Measurements from ENCODE around the gene SLC25A23.
"Not testable (repeated sequence)": the region's sequence is repeated elsewhere in the genome, so short reads cannot be mapped to it uniquely, and the experiment has no call there.

Gene SLC25A23

GRCh38 chr19:6457958-6458694, 1.5 kb downstream of the SLC25A23 start:
- no peak for DNase-seq (ENCODE audit: low spot score)

GRCh38 chr19:6455924-6456323, 3.7 kb downstream of the SLC25A23 start:
- DNase-seq (ENCODE audit: low spot score): no peak

DNA sequence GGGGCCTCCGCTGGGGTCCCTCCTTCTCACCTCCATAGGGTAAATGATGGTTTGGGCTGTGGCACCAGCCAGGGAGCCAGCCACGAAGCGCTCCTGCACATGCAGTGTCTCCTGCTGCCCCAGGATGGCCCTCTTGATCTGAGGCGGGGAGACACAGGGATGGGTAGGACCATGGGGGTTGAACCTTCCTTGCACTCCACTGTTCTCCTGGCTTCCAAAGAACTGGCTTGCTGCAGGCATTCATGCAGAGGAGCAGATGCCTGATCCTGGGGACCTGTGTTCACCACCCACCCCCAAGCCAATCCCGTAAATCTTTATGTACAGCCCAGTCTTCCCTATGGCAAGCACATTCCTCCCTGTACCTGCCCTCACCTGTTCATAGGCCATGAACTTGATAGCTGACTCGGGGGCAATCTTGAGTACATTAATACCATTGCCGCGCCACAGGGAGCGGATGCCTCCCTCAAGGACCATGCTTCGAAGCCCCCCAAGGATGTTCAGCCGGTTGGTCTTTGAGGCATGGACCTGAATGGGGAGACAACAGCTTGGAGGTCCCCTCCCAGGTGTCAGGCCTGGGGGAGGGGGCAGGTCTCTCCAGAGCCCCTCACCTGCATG, 5.5 kb downstream of the SLC25A23 start:
- no peak for DNase-seq (ENCODE audit: low spot score)

DNA sequence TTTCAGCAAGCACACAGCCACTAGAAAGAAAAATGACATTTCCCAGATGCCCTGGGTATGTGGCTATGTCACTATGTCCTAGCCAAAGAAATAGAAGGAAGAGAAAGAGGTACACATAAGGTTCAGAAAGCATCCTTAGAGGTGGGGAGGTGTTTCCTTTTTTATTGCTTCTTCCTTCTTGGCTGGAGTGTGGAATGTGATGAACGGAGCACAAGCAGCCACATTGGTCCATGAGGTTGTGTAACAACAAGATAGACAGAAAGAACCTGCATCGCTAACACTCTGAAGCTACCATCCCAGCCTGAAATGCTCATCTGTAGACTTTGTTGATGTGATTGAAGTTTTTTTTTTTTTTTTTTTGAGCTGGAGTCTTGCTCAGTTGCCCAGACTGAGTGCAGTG, 6.7 kb downstream of the SLC25A23 start:
- no peak for DNase-seq (ENCODE audit: low spot score)

GRCh38 chr19:6452223-6452614, 7.4 kb downstream of the SLC25A23 start:
- DNase-seq (ENCODE audit: low spot score): no peak

DNA sequence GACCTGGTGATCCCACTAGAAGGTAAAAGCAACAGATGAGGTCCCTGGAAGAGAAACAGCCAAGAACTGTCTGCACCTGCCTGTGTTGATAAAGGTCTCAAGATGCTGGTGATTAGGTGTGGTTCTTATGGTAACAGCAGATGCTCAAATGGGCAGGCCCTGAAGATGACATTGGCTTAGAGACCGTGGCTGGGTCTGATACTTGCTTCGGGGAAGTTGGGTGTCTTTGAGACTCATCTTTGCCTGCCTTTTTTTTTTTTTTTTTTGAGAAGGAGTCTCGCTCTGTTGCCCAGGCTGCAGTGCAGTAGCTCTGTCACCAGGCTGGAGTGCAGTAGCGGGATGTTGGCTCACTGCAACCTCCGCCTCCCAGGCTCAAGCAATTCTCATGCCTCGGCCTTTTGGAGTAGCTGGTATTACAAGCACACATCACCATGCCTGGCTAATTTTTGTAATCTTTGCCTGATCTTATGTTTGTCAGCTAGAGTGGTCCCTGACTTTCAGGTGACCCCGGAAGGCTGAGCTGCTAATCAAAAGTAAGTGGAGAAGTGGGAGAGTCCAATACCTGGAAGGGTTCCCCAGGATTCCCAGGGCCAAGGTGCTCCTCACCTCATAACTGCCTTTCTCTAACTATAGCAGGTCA, 7.9 kb downstream of the SLC25A23 start:
- no peak for DNase-seq (ENCODE audit: low spot score)

DNA sequence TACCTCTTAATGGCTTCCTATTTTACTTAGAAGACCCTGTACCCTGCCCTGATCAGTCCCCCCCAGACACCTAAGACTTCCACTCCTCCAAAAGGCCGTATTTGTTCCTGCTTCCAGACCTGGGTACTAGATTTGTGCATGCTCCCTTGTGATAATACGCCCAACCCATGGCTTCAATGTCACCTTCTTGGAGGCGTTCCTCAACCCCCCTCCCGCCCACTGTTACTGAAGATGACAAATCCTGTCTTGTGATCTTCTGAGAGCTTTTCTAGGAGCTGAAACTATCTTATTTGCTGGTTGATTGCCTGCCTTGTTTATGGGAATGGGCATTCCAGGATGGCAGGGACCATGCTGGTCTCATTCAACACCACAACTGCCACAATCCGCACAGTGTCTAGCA, 9.4 kb downstream of the SLC25A23 start:
- no peak for DNase-seq (ENCODE audit: low spot score)

DNA sequence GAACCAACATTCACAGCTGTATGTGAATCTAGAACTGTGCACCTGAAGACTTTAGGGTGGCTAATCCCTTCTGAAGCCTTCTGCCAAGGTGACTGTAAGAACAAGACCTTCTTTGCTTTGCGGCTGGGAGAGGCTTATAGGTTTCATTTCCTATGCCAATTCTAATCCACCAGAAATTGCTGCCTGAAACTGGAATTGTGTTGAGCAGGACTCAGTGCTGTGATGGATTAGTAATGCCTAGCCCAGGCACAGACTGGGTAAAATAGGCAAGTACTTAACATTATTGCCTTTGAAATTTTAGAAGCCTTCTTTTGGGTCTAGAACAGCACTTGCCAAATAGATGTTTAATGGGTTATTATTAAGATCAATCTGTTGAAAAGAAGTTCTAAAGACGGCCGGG, 11.5 kb downstream of the SLC25A23 start:
- DNase-seq (ENCODE audit: low spot score): no peak

DNA sequence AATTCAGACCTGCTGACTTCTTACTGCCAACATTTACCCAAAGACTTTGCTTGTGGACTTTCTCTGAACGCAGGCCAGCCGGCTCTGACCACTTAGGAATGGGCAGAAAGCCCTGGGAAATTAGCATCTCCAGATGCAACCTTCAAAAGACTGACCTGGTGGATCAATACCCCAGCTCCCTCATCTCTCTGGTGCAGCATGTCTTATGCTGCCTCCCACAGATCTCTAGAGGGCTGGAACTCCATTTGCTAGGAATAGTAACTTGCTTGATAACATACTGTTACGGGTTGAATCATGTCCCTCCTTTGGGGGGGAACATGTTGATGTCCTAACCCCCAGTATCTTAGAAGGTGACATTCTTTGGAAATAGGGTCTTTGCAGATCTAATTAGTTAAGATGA, 13.1 kb downstream of the SLC25A23 start:
- no peak for DNase-seq (ENCODE audit: low spot score)

DNA sequence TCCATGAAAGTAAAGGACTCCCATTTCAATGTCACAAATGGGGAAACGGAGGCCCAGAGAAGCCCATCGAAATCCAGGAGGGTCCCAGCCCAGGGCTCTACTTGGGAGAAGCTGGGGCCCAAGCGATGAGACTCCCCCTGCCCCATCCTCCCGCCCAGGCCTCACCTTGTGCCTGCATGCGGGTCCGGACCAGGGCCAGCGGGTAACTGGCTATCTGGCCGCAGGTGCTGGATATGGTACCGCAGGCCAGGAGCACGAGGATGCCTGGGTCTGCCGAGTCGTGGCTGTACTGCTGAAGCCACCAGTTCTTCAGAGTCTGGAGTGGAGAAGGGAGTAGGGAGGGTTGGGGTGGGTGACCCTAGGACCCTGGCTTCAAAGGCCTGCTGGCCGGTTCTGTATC, 15.6 kb downstream of the SLC25A23 start:
- no peak for DNase-seq (ENCODE audit: low spot score)

GRCh38 chr19:6442087-6442688, 17.4 kb downstream of the SLC25A23 start:
- no peak for DNase-seq (ENCODE audit: low spot score)

DNA sequence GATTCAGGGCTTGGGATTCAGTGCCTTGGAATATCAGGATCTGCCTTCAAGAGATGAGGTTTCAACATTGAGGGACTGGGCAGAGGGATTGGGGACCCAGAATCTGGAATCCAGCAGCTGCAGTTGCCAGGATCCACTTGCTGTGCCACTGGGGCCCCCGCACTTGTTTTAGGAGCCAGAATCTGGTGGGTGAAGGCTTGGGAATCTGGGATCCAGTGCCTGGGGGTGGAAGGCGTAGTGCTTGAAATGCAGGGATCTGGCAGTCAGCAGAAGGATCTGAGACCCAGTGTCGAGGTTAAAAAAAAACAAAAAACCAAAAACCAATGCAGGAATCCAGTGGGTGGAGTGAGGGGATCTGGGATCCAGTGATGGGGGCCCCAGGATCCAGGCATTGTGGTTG, 18.7 kb downstream of the SLC25A23 start:
- DNase-seq (ENCODE audit: low spot score): no peak

DNA sequence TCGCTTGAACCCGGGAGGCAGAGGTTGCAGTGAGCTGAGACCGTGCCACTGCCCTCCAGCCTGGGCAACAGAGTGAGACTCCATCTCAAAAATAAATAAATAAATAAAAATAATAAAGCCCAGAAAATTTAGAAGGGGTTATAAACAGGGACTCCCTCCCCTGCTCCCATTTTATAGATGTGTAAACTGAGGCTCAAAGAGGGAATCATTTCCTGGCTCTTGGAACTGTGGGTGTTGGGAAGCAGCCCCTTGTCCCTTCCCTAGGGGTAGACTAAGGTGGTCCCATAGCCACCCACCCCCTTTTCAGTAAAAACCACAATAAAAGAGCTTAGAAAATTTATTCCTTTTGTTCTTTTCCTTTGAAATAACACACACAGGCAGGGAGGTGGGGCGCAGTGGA, 19.8 kb downstream of the SLC25A23 start:
- DNase-seq (ENCODE audit: low spot score): no peak

- DNase-seq (ENCODE audit: low spot score): no peak
Measured at GRCh38 chr19:6433663-6434062, 25.9 kb downstream of the SLC25A23 start, which contains the start of gene SLC25A41. Gene SLC25A41, minus strand, starts transcription at chr19:6433763. Its CDS starts 70 bp downstream, at chr19:6433693.

DNA sequence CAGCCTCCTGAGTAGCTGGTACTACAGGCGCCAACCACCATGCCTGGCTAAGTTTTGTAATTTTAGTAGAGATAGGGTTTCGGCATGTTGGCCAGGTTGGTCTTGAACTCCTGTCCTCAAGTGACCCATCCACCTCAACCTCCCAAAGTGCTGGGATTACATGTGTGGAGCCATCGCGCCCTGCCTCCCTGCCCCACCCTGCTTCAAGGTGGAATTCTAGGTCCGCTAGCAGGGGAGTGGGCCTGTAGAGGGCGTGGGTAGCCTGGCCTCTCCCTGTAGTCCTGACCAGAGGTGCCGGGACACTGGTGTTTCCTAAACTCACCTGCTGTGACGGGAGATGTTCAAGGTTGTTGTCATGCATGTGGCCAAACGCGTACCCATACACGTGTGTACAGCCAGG, 26.4 kb downstream of the SLC25A23 start:
- no peak for DNase-seq (ENCODE audit: low spot score)

DNA sequence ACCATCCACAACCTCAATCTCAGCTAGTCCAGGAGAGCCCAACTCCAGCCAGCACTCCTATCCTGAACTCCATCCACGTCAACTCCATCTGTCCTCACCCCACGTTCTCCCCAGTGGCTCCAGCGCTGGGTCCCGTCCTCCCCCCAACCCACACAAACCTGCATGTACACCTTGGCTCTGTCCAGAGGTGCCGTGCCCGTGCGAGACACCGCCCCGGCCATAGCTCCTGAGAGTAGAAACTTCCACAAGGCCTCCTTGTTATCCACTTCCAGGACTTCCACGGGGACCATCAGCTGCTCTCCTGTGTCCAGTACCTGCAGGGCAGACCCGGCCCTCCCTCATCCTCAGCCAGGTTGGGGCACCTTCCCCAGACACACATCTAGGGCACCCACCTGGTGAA, 27.7 kb downstream of the SLC25A23 start:
- DNase-seq (ENCODE audit: low spot score): no peak

GRCh38 chr19:6429419-6430221, 30.0 kb downstream of the SLC25A23 start:
- no peak for DNase-seq (ENCODE audit: low spot score)

GRCh38 chr19:6428692-6429418, 30.7 kb downstream of the SLC25A23 start:
- DNase-seq (ENCODE audit: low spot score): not testable (repeated sequence)

DNA sequence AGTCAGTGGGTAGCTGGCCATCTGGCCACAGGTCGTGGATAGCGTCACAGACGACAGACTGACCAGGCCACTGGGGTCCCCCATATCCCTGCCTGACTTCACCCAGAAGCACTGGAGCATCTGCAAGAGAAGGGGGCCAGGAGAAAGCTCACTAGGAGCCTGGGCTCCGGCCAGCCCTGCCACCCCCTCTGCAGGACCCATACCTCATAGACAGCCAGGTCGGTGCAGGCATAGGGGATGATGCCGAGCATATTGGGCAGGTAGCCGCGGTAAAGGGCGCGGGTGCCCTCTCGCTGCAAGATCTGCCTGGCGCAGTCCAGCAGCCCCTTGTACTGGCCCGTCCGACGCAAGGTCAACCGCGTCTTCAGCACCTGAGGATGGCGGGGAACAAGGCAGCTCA, 32.5 kb downstream of the SLC25A23 start:
- DNase-seq (ENCODE audit: low spot score): no peak

- DNase-seq (ENCODE audit: low spot score): no peak
Measured at GRCh38 chr19:6425732-6426620, 33.6 kb downstream of the SLC25A23 start.

All from ecto neural progenitor cell (in vitro differentiated cells).